GM19193 (cell line): ENCODE measurements around the gene NR1H4.

Source experiments
- POLR2A ChIP-seq: IDR thresholded peaks from 4 replicates; pipeline ENCODE4 v1.6.1; 2011; ENCODE audit not compliant: insufficient read depth, insufficient read length; ENCODE audit errors: extremely low read depth

The NR1H4 gene

GRCh38 chr12:100572184-100572583, 98.5 kb downstream of the NR1H4 start:
- no peak for TF ChIP-seq POLR2A

GRCh38 chr12:100573292-100574186, 99.9 kb downstream of the NR1H4 start, which contains the start of gene GAS2L3:
TSS of gene GAS2L3 (plus strand) at chr12:100573684. CDS start at chr12:100594905, 21,221 bp downstream.
- TF ChIP-seq POLR2A: peak; percentile 54

- no peak for TF ChIP-seq POLR2A
Observed at GRCh38 chr12:100574187-100575074, 100.8 kb downstream of the NR1H4 start.

GRCh38 chr12:100576331-100577036, 102.8 kb downstream of the NR1H4 start:
- TF ChIP-seq POLR2A: no peak

- no peak for TF ChIP-seq POLR2A
Observed at GRCh38 chr12:100578923-100579322, 105.3 kb downstream of the NR1H4 start.

- no peak for TF ChIP-seq POLR2A
Observed at GRCh38 chr12:100579844-100580243, 106.2 kb downstream of the NR1H4 start.

GRCh38 chr12:100584256-100584655, 110.6 kb downstream of the NR1H4 start:
- TF ChIP-seq POLR2A: no peak

- TF ChIP-seq POLR2A: no peak
Observed at GRCh38 chr12:100591979-100592378, 118.3 kb downstream of the NR1H4 start.

- no peak for TF ChIP-seq POLR2A
Observed at GRCh38 chr12:100593490-100593889, 119.8 kb downstream of the NR1H4 start.

GRCh38 chr12:100601626-100602025, 128.0 kb downstream of the NR1H4 start:
- TF ChIP-seq POLR2A: no peak

- TF ChIP-seq POLR2A: no peak
Observed at GRCh38 chr12:100608776-100609175, 135.1 kb downstream of the NR1H4 start.

GRCh38 chr12:100610666-100611430, 137.2 kb downstream of the NR1H4 start:
- TF ChIP-seq POLR2A: no peak

GRCh38 chr12:100612606-100613005, 138.9 kb downstream of the NR1H4 start:
- TF ChIP-seq POLR2A: no peak
